RPMI8226 (cell line): ENCODE data around the gene SARS2.
"Not testable (repeated sequence)": the region's sequence is repeated elsewhere in the genome, so short reads cannot be mapped to it uniquely, and the experiment has no call there.

Experiments used
- DNase-seq: peaks from one replicate; pipeline ENCODE4 v3.0.0-alpha.2; 2015

The SARS2 gene

DNA sequence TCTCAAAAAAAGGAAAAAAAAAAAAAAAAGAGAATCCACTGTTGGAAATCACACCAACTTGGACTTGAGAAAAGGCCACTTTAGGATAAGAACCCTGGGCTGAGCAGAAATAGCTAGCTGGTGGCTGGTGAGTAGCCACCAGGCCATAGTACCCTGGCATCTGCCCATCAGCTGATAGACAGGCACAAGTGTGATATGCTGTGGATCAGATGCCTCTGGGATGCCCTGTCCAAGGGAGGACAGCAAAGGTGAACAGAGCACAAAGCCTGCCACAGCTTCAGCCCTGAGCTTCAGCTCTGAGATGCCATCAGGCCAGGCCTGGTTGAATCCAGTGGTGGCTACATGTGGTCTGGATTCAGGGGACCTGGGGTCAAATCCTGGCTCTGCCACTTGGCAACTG lies 39.9 kb downstream of the SARS2 start:
- DNase-seq: no peak

DNA sequence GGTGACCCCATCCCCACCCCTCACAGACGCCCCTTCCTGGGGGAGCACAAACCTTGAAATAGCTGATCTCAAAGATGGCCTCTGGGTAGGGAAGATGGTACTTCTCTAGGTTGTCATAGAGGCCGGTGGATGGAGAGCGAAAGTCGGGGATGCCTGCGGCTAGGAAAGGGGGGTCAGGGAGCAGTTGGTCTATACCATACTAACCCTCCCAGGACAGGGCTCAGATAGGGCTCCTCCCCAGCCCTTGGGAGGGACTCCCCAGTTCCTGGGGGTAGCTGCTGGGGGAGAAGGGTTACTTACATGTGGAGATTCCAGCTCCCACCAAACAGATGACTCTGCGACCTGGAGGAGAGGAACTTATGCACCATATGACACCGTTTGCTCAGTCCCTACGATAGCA lies 40.8 kb downstream of the SARS2 start:
- no peak for DNase-seq

GRCh38 chr19:38888876-38889275 lies 41.7 kb downstream of the SARS2 start:
- no peak for DNase-seq

DNA sequence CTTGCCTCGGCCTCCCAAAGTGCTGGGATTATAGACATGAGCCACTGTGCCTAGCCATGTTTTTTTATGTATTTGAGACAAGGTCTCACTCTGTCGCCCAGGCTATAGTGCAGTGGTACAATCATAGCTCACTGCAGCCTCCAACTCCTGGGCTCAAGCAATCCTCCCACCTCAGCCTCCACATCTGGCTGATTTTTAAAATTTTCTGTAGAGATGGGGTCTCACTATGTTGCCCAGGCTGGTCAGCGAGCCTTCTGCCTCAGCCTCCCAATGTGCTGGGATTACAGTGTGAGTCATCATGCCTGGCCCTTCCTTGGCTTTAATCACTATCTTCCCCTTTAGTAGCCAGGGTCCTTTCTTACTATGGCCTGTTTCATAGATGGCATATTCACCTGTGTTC lies 45.9 kb downstream of the SARS2 start:
- not testable (repeated sequence) for DNase-seq

DNA sequence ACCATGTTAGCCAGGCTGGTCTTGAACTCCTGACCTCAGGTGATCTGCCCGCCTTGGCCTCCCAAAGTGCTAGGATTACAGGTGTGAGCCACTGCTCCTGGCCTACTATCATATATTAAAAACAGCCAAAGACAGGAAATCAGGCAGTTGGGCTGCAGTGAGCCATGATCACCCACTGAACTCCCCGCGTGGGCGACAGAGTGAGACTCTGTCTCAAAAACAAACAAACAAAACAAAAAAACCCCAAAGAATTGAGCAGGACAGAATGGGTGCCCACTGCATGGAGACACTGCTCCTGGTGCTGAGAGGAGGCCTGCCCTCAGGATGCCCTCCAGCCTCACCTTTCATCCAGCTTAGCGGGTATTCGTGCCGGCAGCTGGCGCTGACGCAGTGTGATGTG lies 47.3 kb downstream of the SARS2 start:
- DNase-seq: no peak

- DNase-seq: no peak
Observed at GRCh38 chr19:38880882-38881609, 49.5 kb downstream of the SARS2 start.

DNA sequence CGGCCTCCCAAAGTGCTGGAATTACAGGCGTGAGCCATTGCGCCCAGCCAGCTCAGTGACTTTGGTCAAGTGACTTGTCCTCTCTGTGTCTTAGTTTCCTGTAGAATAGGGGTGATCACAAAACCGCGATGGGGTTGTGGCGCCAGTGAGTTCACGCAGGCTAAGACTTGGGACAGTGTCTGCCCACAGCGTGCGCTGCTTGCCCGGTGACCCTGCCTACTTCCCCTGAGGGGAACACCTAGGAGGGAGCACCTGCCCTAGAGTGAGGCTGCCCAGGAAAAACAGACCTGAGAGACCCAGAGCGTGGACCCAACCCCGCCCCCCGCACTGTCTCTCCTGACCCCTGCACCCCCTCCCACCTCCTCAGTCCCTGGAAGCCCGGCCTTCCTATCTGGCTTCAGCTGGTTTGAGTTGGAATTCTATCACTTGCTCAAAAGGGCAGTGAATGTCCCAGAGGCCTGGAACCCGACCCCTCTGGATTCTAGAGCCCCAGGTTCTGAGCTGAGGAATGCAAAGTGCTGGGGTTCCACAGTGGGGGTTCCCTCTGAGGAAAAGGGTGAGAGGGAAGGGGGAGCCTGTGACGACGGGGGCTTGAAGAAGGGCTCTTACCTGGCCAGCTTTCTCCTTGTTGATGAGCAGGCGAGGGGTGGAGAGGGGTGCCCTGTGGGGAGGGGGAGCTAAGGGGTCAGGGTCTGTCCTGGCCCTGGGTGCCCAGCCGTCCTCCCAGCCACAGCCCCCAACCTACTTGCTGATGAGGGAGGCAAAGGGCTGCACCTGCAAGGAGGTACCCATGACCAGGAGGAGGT lies 50.3 kb downstream of the SARS2 start:
- DNase-seq: no peak

- DNase-seq: no peak
Observed at GRCh38 chr19:38879400-38879751, 51.2 kb downstream of the SARS2 start.

DNA sequence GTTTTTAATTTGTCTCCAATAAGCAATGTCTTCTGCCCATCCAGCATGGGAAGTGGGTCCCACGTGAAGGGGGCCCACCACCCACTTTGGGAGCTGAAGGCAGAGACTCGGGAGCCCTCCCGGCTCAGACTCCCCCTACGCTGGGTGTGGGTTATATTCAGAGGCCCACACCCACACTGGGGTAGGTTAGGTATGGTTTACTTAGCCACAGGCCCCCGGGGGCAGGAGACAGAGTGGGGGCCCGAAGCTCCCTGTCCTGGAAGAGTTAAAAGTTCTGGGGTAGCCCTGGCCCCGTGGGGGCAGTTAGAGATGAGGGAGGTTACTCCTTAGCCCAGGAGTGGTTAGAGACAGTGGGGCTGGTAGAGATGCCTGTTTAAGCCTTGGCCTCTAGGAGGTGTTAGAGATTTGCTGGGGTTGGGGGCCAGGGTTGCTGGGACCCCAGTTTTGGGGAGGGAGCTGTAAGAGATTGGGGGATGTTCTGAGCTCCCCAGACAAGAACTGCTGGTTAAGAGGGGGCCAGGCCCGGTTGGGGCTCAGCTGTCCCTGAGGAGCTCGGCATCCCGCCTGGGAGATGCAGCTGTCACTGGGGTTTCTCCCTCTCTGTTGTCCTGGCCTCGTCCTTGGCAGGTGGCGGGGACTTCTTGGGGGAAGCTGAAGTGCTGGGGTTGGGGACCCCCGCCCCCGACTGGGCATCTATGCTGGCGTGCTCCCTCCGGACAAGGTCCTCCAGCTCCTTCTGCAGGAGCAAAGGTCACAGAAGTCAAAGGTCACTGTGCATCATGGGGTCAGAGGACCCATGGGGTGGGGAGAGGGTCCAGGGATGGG lies 51.8 kb downstream of the SARS2 start:
- no peak for DNase-seq

DNA sequence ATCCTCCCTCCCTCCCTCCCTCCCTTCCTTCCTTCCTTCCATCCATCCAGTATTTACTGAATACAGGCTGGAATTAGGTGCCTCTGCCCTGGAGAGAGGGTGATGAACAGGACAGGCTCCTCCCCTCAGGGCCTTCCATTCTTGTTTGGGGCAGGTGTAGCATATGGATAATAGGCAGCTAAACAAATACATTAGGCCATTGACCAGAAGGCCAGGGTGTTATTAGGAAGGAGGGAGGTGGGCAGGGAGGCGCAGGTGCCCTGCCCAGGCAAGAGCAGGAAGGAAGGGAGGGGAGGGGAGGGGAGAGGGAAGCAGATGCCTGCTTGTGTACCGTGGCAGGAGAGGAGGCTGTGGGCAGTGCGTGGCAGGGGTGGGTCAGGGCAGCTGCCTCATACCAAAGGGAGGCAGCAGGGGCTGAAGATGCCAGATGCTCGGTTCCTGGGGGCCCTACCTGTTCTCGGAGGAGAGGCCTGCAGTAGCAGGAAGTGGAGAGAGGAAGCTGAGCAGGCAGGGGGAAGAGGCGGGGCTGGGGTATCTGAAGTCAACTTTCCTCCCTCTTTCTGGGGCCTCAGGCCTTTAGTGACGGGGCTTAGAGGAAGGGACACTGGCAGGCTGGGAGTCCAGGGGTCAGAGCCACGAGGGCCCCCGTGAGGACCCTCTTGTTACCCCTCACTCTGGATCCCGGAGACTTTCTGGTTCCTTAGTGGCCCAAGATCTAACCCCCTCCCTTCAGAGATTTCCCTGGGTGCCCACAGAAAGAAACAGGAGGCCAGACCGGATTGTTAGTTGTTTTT lies 52.6 kb downstream of the SARS2 start, which contains the start of gene RINL:
Gene RINL, minus strand, starts transcription at position 495 of the 794 bp plus-strand sequence. CDS start 1,533 bp downstream, outside the sequence.
- DNase-seq: peak; percentile 80

- DNase-seq: no peak
Observed at GRCh38 chr19:38875656-38876395, 54.7 kb downstream of the SARS2 start.

DNA sequence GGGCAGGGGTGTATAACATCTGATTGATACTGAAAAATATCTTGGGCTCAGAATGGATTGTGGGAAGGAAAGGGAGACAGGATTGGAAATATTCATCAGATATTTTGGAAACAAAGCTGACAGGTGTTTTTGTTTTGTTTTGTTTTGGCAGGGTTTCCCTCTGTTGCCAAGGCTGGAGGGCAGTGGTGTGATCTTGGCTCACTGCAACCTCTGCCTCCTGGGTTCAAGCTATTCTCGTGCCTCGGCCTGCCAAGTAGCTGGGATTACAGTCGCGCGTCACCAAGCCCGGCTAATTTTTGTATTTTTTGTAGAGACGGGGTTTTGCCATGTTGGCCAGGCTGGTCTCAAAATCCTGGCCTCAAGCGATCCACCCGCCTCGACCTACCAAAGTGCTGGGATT lies 57.2 kb downstream of the SARS2 start:
- not testable (repeated sequence) for DNase-seq

DNA sequence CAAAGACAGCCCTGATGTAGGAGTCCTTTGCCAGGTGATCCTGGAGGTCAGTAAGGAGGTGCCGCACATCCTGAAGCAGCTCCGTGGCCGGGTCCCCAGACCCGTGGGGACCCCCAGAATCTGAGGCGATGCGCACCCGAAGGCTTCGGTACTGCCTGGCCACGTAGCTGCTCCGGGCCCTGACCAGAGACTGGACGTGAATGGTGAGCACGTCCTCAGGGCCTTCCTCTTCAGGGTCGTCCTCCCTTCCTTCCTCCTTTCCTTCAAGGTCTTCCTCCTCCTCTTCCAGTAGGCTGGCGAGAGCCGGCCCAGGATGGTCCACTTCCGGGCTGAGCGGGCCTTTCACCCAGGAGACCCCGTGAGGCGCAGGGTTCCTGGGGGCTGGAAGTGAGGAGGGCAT lies 60.0 kb downstream of the SARS2 start:
- DNase-seq: no peak

DNA sequence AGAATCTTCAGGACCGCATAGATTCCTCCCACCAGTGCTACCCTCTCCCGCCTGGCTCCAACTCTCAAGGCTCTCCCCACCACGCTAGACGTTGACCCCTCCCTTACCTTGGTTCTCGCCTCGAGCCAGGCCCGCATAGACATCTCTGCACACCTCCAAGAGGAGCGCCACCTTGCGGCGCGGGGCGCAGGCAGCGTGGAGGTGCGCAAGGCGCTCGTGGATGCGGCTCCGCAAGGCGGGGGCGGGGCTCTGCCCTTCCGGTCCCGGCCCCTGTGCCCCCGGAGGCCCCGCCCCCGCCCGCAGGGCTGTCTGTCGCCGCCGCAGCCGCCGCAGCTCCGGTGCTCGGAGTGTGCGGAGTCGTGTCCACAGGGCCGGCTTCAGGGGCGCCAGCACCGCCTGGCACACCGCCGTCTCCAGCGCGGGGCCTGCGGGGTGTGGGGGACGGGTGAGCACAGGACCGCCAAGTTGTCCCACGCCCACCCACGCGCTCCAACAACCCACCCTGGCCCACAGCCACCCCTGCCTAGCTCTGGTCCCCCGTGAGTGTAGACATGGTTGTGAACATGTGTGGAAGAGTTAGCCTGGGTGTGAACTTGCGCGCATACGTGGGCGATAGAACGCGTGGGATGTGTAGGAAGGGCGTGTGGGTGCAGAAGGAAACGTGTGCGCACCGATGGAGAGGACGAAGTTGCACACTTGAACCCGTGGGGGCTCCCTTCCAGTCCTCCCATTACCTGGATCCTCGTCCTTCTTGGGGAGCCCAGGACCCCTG lies 60.5 kb downstream of the SARS2 start:
- DNase-seq: peak; percentile 94

- peak; percentile 68 for DNase-seq
Observed at GRCh38 chr19:38869160-38869835, 61.3 kb downstream of the SARS2 start.

- no peak for DNase-seq
Observed at GRCh38 chr19:38868551-38868950, 62.0 kb downstream of the SARS2 start.

DNA sequence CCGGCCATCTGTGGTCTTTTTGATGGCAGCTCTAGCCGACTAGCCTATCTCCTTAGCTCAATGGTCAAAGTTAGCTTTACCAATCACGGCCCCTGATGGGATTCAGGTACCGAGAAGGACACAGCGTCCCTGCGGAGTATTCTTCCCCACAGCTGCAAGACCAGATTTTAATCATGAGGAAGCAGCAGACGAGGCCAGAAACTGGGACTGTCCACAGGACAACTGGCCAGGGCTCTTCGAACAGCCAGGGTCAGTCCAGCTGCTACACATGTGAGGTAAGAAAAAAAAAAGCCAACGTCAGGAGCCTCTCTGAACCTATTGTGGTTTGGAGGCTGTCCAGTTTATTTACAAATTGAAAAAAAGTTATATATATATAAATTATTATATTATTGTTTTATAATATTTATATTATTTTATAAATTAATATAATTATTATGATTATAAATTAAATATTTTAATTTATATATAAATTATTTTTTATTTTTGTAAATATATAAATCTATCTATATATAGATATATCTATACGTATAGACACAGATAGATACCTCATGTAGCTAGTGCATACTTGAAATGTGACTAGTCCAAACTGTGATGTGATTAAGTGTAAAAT lies 63.3 kb downstream of the SARS2 start:
- DNase-seq: no peak
